GM21737 (cell line): ENCODE results near the gene HDAC8.
"Not testable (repeated sequence)": the region's sequence is repeated elsewhere in the genome, so short reads cannot be mapped to it uniquely, and the experiment has no call there.

ENCODE experiments used
- ATAC-seq: cut with Tn5 transposase; IDR thresholded peaks from one replicate; pipeline ENCODE4 v1.9.1; 2021; ENCODE audit warnings: mild to moderate bottlenecking, moderate library complexity; ENCODE audit not compliant: unreplicated experiment

The HDAC8 gene

GRCh38 chrX:72330131-72330530, 242.5 kb downstream of the HDAC8 start:
- ATAC-seq = no peak

GRCh38 chrX:72326605-72327300, 245.9 kb downstream of the HDAC8 start:
- no peak for ATAC-seq

GRCh38 chrX:72319651-72320050, 253.0 kb downstream of the HDAC8 start:
- ATAC-seq = not testable (repeated sequence)

- no peak for ATAC-seq
Observed at GRCh38 chrX:72317139-72317538, 255.5 kb downstream of the HDAC8 start.

- ATAC-seq = no peak
Observed at GRCh38 chrX:72316408-72317110, 256.1 kb downstream of the HDAC8 start.

- no peak for ATAC-seq
Observed at GRCh38 chrX:72314881-72315280, 257.8 kb downstream of the HDAC8 start.

- ATAC-seq = no peak
Observed at GRCh38 chrX:72313707-72314641, 258.7 kb downstream of the HDAC8 start.

GRCh38 chrX:72312311-72312940, 260.2 kb downstream of the HDAC8 start:
- no peak for ATAC-seq

- ATAC-seq = no peak
Observed at GRCh38 chrX:72309297-72310071, 263.2 kb downstream of the HDAC8 start.

GRCh38 chrX:72308566-72309296, 263.9 kb downstream of the HDAC8 start:
- no peak for ATAC-seq

- no peak for ATAC-seq
Observed at GRCh38 chrX:72308209-72308565, 264.5 kb downstream of the HDAC8 start.

GRCh38 chrX:72307646-72308051, 265.0 kb downstream of the HDAC8 start:
- no peak for ATAC-seq

- peak; percentile 81 for ATAC-seq
Observed at GRCh38 chrX:72306851-72307645, 265.6 kb downstream of the HDAC8 start.

- ATAC-seq = no peak
Observed at GRCh38 chrX:72306085-72306801, 266.4 kb downstream of the HDAC8 start.

GRCh38 chrX:72305286-72306084, 267.2 kb downstream of the HDAC8 start, which contains the start of gene CITED1:
Gene CITED1 (minus strand): TSS chrX:72305914. CDS start chrX:72302869, 3,045 bp downstream.
- ATAC-seq = no peak

GRCh38 chrX:72304877-72305276, 267.8 kb downstream of the HDAC8 start:
- no peak for ATAC-seq

GRCh38 chrX:72301781-72302180, 270.9 kb downstream of the HDAC8 start:
- ATAC-seq = no peak
